Smooth muscle cell (in vitro differentiated cells): ENCODE measurements around the gene PXYLP1. TPM values are rescaled to one million over a fixed set of nuclear protein-coding genes. Genes with fewer than 3 reads are reported as not detected.
A peak's percentile ranks its signal among the peaks of the same experiment; 100 is the strongest.

ENCODE experiments used
- DNase-seq: peaks from one replicate; lab custom pipeline; 2025; ENCODE audit not compliant: unreplicated experiment; lab: John Stamatoyannopoulos, UW
- H2AFZ ChIP-seq: fragments of 200-600 bp; sonication (generic); 2 replicates; pipeline ENCODE4 v1.6.0; 2016; ENCODE audit warnings: antibody characterized with exemption, low read depth, mild to moderate bottlenecking
- H3F3A ChIP-seq: fragments of 200-600 bp; sonication (generic); 2 replicates; pipeline ENCODE4 v1.6.0; 2017; ENCODE audit warnings: antibody characterized with exemption, low read depth
- H3K27ac ChIP-seq: fragments of 200-600 bp; sonication (generic); 2 replicates; pipeline ENCODE4 v1.5.1; 2016; ENCODE audit warnings: low read depth, mild to moderate bottlenecking
- H3K27me3 ChIP-seq: fragments of 200-600 bp; sonication (generic); 2 replicates; pipeline ENCODE4 v1.6.1; 2016; ENCODE audit warnings: low read depth, mild to moderate bottlenecking
- H3K36me3 ChIP-seq: fragments of 200-600 bp; sonication (generic); 2 replicates; pipeline ENCODE4 v1.5.1; 2016; ENCODE audit warnings: low read depth
- H3K4me1 ChIP-seq: fragments of 200-600 bp; sonication (generic); 2 replicates; pipeline ENCODE4 v1.5.1; 2016; ENCODE audit warnings: low read depth
- H3K4me2 ChIP-seq: fragments of 200-600 bp; sonication (generic); 2 replicates; pipeline ENCODE4 v1.6.0; 2016; ENCODE audit warnings: mild to moderate bottlenecking
- H3K4me3 ChIP-seq: fragments of 200-600 bp; sonication (generic); 2 replicates; pipeline ENCODE4 v1.5.1; 2016; ENCODE audit warnings: mild to moderate bottlenecking
- H3K79me2 ChIP-seq: fragments of 200-600 bp; sonication (generic); 2 replicates; pipeline ENCODE4 v1.6.0; 2016; ENCODE audit warnings: low read depth, mild to moderate bottlenecking
- H3K9ac ChIP-seq: fragments of 200-600 bp; sonication (generic); 2 replicates; pipeline ENCODE4 v1.6.0; 2016; ENCODE audit warnings: low read depth
- H3K9me3 ChIP-seq: fragments of 200-600 bp; sonication (generic); replicated peaks from 2 replicates; pipeline ENCODE4 v1.5.1; 2016; ENCODE audit warnings: low read depth
- H4K20me1 ChIP-seq: fragments of 200-600 bp; sonication (generic); 2 replicates; pipeline ENCODE4 v1.6.0; 2016; ENCODE audit warnings: low read depth
- WGBS: methylation state at CpG from one replicate; pipeline ENCODE4 v1.1.7; 2016; ENCODE audit warnings: low lambda C conversion rate; 5-methylcytosine and 5-hydroxymethylcytosine counted together
- polyA plus RNA-seq: library from polyadenylated mRNA; unstranded; fragments of >200 nt; fragmentation: Nextera tagmentation; extraction: Ambion mirVana; gene quantifications from 2 replicates; pipeline ENCODE4 v1.2.1, GENCODE V29; 2016
- total RNA-seq: library from RNA; depleted of rRNA; stranded (reverse); fragments of >200 nt; gene quantifications from 2 replicates; pipeline ENCODE4 v1.2.3, GENCODE V29; 2014
- TF ChIP-seq, protein P1 (sequence below): fragments of 200-600 bp; sonication (generic); IDR thresholded peaks from 2 replicates; pipeline ENCODE4 v1.5.1; 2017; ENCODE audit warnings: borderline replicate concordance, mild to moderate bottlenecking, antibody characterized with exemption; ENCODE audit not compliant: insufficient read depth, poor library complexity, severe bottlenecking

The PXYLP1 gene
- total and polyA plus RNA-seq, 2 experiments from 2014 or later: 3.3 to 5.6 TPM

DNA sequence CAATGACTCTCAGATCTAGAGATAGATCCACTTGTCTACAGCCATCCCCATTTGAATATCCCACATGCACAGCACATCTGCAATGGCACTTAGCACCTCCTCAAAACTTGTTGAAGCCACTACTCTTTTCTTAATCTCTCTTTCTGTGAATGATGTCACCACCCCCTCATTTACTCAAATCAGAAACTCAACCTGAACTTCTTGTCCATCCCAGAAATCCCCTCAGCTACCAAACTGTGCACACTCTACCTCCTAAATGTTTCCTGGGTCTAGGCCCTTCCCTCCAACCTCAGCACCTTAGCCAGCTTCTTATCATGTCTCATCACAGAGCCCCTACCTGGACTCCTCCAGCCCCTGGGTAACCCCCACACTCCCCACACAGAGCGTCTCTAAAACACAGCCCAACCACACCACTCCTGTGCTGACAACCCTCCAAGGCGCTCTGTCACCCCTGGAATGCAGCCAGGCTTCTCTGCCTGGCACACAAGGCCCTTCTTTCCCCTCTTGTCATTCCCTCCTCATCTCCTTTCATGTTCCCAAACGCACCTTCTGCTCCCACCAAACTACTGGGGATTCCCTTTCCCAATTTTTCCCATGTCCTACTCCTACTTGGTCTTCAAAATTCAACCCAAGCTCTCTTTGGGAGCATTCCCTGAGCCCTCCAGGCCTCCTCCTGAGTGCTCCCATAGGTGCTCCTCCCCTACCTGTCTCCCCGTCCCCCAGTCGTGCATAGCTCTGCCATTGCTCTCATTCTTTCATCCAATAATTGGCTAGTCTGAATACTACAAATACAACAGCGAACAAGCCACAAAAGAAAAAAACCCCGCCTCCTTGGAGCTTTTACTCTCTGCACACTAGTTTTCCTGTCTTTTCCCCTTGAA lies 96.9 kb downstream of the PXYLP1 start:
- TF ChIP-seq, protein P1, sequence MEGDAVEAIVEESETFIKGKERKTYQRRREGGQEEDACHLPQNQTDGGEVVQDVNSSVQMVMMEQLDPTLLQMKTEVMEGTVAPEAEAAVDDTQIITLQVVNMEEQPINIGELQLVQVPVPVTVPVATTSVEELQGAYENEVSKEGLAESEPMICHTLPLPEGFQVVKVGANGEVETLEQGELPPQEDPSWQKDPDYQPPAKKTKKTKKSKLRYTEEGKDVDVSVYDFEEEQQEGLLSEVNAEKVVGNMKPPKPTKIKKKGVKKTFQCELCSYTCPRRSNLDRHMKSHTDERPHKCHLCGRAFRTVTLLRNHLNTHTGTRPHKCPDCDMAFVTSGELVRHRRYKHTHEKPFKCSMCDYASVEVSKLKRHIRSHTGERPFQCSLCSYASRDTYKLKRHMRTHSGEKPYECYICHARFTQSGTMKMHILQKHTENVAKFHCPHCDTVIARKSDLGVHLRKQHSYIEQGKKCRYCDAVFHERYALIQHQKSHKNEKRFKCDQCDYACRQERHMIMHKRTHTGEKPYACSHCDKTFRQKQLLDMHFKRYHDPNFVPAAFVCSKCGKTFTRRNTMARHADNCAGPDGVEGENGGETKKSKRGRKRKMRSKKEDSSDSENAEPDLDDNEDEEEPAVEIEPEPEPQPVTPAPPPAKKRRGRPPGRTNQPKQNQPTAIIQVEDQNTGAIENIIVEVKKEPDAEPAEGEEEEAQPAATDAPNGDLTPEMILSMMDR: no peak
- Histone ChIP-seq H3K4me2 (no peak overlapping the region), H3K27ac (no peak overlapping the region), H3K79me2 (no peaks in the 10 kb centered on the region), H3K36me3 (no peaks in the 10 kb centered on the region), H3K4me3 (no peak overlapping the region), H2AFZ (no peak overlapping the region), H3K4me1 (no peaks in the 10 kb centered on the region), H3K27me3 (no peaks in the 10 kb centered on the region), H3F3A (peaks cover 9% of the 10 kb centered on the region), H3K9ac (no peak overlapping the region), H3K9me3 (no peaks in the 10 kb centered on the region), H4K20me1 (no peaks in the 10 kb centered on the region)
- no peak for DNase-seq
- 90% methylated on average over 7 of the region's 7 CpGs for WGBS

DNA sequence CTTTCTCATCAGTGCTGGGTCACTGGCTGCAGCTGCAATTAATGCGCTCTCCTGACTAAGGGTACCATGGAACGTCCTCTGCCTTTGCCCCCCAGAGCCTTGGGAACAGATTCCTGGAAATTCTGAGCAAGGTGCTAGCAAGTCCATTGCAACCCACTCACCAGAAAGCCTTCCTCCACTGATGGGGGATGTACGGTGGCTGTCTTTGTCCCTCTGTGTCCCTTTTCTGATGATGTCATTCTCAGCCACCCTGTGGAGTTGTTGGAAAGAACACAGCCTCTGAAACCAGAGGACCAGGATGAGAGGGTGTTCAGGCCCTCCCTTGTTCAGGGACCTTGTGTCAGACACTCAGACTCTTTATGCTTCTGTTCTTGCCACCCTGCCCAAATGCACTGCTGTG lies 98.6 kb downstream of the PXYLP1 start:
- H3K9ac ChIP-seq: no peak overlapping the region

DNA sequence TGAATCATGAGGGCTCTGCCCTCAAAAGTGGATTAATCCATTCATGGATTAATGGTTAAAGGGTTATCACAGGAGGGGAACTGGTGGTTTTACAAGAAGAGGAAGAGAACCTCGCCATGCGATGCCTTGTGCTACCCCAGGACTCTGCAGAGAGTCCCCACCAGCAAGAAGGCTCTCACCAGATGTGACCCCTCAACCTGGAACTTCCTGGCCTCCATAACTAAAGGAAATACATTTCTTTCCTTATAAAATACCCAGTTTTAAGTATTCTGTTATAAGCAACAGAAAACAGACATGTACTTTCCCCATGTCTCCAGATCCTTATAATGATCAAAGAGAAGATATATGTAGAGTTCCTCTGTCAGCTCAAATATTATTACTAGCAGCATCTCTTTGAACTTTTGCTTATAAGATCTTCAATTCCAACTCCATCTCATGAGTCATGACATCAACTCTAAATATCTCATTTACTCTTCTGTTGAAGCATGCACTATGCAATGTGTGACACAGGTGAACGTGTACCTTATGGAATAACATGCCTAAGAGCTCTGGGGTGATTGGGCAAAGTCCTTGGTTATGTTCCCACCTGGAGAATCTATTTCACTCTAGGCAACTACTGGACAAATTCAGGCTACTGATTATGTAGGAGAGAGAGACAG lies 99.2 kb downstream of the PXYLP1 start:
- WGBS: 89% methylated on average over 3 of the region's 3 CpGs
- Histone ChIP-seq H3K4me2 (peak overlapping the region; percentile 58), H3K9ac (peak overlapping the region; percentile 56)

More for the DNA sequence above, 98.6 kb downstream of the PXYLP1 start:
- 83% methylated on average over 3 of the region's 3 CpGs for WGBS
- no peak overlapping the region for H3K4me2 ChIP-seq
- no peaks in the 10 kb centered on the region for H3K36me3 ChIP-seq
- peak overlapping the region; percentile 93 for H3K27ac ChIP-seq
- no peaks in the 10 kb centered on the region for H3K9me3 ChIP-seq
- TF ChIP-seq, protein P1: no peak
- no peaks in the 10 kb centered on the region for H3K27me3 ChIP-seq
- no peak overlapping the region for H2AFZ ChIP-seq
- peaks cover 9% of the 10 kb centered on the region for H3F3A ChIP-seq
- H3K4me1 ChIP-seq: no peaks in the 10 kb centered on the region
- no peaks in the 10 kb centered on the region for H3K79me2 ChIP-seq
- no peak for DNase-seq
- H4K20me1 ChIP-seq: no peaks in the 10 kb centered on the region
- H3K4me3 ChIP-seq: no peak overlapping the region

More for the DNA sequence above, 99.2 kb downstream of the PXYLP1 start:
- H3K9me3 ChIP-seq: no peaks in the 10 kb centered on the region
- TF ChIP-seq, protein P1: no peak
- H2AFZ ChIP-seq: no peak overlapping the region
- H3F3A ChIP-seq: peaks cover 9% of the 10 kb centered on the region
- peak overlapping the region; percentile 93 for H3K27ac ChIP-seq
- no peak overlapping the region for H3K4me3 ChIP-seq
- DNase-seq: no peak
- H3K4me1 ChIP-seq: no peaks in the 10 kb centered on the region
- H4K20me1 ChIP-seq: no peaks in the 10 kb centered on the region
- H3K36me3 ChIP-seq: no peaks in the 10 kb centered on the region
- H3K27me3 ChIP-seq: no peaks in the 10 kb centered on the region
- no peaks in the 10 kb centered on the region for H3K79me2 ChIP-seq
